Measurements from ENCODE around the gene PSMB4. TPM values are rescaled to one million over a fixed set of nuclear protein-coding genes. Genes with fewer than 3 reads are reported as not detected.

Gene PSMB4
- total RNA-seq, 1 donor from 2014 or later, result 205 TPM

GRCh38 chr1:151443846-151444782 lies 44.7 kb downstream of the PSMB4 start:
- peak; percentile 63 for DNase-seq (ENCODE audit: low spot score)

GRCh38 chr1:151444783-151445177 lies 45.4 kb downstream of the PSMB4 start:
- DNase-seq (ENCODE audit: low spot score), result no peak

GRCh38 chr1:151447696-151448095 lies 48.3 kb downstream of the PSMB4 start:
- no peak for DNase-seq (ENCODE audit: low spot score)

Other genes starting within 250 kb of the PSMB4 start
- 0.34 TPM for gene TNFAIP8L2, start 242.9 kb upstream of the PSMB4 start, total RNA-seq
- gene LYSMD1, start 233.7 kb upstream of the PSMB4 start, total RNA-seq, result 12.0 TPM
- 24.2 TPM for gene SCNM1, start 233.4 kb upstream of the PSMB4 start, total RNA-seq
- gene TMOD4, start 223.6 kb upstream of the PSMB4 start, total RNA-seq, result 2.0 TPM
- gene VPS72, start 209.4 kb upstream of the PSMB4 start, total RNA-seq, result 52.1 TPM
- 55.9 TPM for gene PIP5K1A, start 201.0 kb upstream of the PSMB4 start, total RNA-seq
- gene PSMD4, start 144.8 kb upstream of the PSMB4 start, total RNA-seq, result 120 TPM
- gene ZNF687, start 117.3 kb upstream of the PSMB4 start, total RNA-seq, result 27.8 TPM
- gene PI4KB, start 72.2 kb upstream of the PSMB4 start, total RNA-seq, result 91.5 TPM
- gene RFX5, start 52.3 kb upstream of the PSMB4 start, total RNA-seq, result 32.5 TPM
- 57.1 TPM for gene SELENBP1, start 26.9 kb upstream of the PSMB4 start, total RNA-seq
- gene POGZ, start 59.9 kb downstream of the PSMB4 start, total RNA-seq, result 175 TPM
- gene CGN, start 111.8 kb downstream of the PSMB4 start, total RNA-seq, result 67.4 TPM
- gene TUFT1, start 140.7 kb downstream of the PSMB4 start, total RNA-seq, result 29.5 TPM
- 48.9 TPM for gene SNX27, start 212.5 kb downstream of the PSMB4 start, total RNA-seq